Activated naive CD4-positive, alpha-beta T cell treated with anti-CD3 and anti-CD28 coated beads, Interleukin-2, amount 50 U/mL, for 24 hours (primary cell): ENCODE data around the gene LRRC14B.
"Not testable (repeated sequence)": the region's sequence is repeated elsewhere in the genome, so short reads cannot be mapped to it uniquely, and the experiment has no call there.

Experiments
- H3K27ac Mint-ChIP-seq: one replicate; pipeline ENCODE4 v1.8.0; 2021; ENCODE audit warnings: mild to moderate bottlenecking, mixed read lengths
- H3K27me3 Mint-ChIP-seq: one replicate; pipeline ENCODE4 v1.8.0; 2021; ENCODE audit warnings: mixed read lengths
- H3K36me3 Mint-ChIP-seq: one replicate; pipeline ENCODE4 v1.8.0; 2021; ENCODE audit warnings: mixed read lengths
- H3K4me1 Mint-ChIP-seq: one replicate; pipeline ENCODE4 v1.8.0; 2021; ENCODE audit warnings: mixed read lengths
- H3K4me3 Mint-ChIP-seq: one replicate; pipeline ENCODE4 v1.8.0; 2021; ENCODE audit warnings: mild to moderate bottlenecking, mixed read lengths
- H3K9me3 Mint-ChIP-seq: one replicate; pipeline ENCODE4 v1.8.0; 2021; ENCODE audit warnings: mixed read lengths

LRRC14B gene

DNA sequence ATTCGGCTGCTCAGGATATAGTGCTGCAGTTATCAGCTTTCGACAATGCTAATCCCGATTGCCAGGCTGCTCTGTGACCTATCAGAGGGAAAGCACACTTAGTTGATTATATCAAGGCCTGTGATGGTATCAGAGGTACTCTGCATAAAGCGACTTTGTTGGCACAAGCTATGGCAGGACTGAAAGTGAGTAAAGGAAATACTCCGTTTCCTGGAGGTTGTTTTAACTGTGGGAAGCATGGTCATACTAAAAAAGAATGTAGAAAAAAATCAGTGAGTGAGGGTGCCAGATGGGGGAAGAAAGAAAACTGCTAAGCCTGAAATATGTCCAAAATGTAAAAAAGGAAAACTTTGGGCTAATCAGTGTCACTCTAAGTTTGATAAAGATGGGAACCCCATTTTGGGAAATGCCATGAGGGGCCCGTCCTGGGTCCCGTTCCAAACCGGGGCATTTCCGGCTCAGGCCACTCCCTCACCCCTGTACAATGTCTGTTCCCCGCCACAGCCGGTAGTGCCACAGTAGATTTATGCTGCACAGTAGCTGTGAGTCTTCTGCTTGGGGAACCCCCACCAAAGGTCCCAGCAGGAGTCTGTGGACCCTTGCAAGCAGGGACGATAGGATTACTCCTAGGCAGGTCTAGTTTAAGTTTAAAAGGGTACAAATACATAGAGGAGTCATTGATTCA, 52.5 kb downstream of the LRRC14B start:
- peaks cover 20% of the 10 kb centered on the region for H3K36me3 Mint-ChIP-seq
- not testable (repeated sequence) for H3K4me1 Mint-ChIP-seq, H3K27me3 Mint-ChIP-seq, H3K27ac Mint-ChIP-seq, H3K4me3 Mint-ChIP-seq, H3K9me3 Mint-ChIP-seq

DNA sequence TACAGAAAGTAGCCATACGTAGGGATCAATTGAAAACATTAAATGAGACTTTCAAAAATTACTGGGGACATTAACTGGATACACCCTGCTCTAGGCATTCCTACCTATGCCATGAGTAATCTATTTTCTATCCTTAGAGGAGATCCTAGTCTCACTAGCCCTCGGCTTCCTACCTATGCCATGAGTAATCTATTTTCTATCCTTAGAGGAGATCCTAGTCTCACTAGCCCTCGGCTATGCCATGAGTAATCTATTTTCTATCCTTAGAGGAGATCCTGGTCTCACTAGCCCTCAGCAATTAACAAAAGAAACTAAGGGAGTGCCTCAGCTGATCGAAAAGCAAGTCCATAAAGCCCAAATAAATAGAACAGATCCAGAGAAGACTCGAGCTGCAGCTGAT, 54.4 kb downstream of the LRRC14B start:
- not testable (repeated sequence) for H3K9me3 Mint-ChIP-seq, H3K27me3 Mint-ChIP-seq, H3K4me1 Mint-ChIP-seq, H3K4me3 Mint-ChIP-seq, H3K27ac Mint-ChIP-seq
- H3K36me3 Mint-ChIP-seq: peaks cover 18% of the 10 kb centered on the region
